KOPT-K1 (cell line): Measurements from ENCODE around the gene SEMA4G.

Experiments
- H3K27ac ChIP-seq: fragments of 200-600 bp; sonication (generic); 2 replicates; pipeline ENCODE4 v1.5.1; 2016; ENCODE audit warnings: antibody characterized with exemption, mild to moderate bottlenecking, low read depth, low read length; ENCODE audit not compliant: poor library complexity, severe bottlenecking
- H3K36me3 ChIP-seq: fragments of 200-600 bp; sonication (generic); 2 replicates; pipeline ENCODE4 v1.5.1; 2017; ENCODE audit warnings: antibody characterized with exemption, mild to moderate bottlenecking, low read length, moderate library complexity; ENCODE audit not compliant: insufficient read depth
- H3K9me3 ChIP-seq: fragments of 200-600 bp; sonication (generic); 2 replicates; pipeline ENCODE4 v1.5.1; 2017; ENCODE audit warnings: antibody characterized with exemption, low read length, mild to moderate bottlenecking; ENCODE audit not compliant: insufficient read depth, poor library complexity, severe bottlenecking

The SEMA4G gene

GRCh38 chr10:100993986-100994708, 24.8 kb downstream of the SEMA4G start:
- Histone ChIP-seq H3K9me3 (no peaks in the 10 kb centered on the region), H3K36me3 (peaks cover 54% of the 10 kb centered on the region), H3K27ac (no peak overlapping the region)

GRCh38 chr10:100995181-100995580, 25.9 kb downstream of the SEMA4G start:
- no peaks in the 10 kb centered on the region for H3K9me3 ChIP-seq
- H3K27ac ChIP-seq = no peak overlapping the region
- H3K36me3 ChIP-seq = peaks cover 44% of the 10 kb centered on the region

- H3K36me3 ChIP-seq = peaks cover 29% of the 10 kb centered on the region
- H3K27ac ChIP-seq = peak overlapping the region; percentile 70
- H3K9me3 ChIP-seq = no peaks in the 10 kb centered on the region
These were observed 27.5 kb downstream of the SEMA4G start for GRCh38 chr10:100996678-100997359.

- Histone ChIP-seq H3K36me3 (peaks cover 25% of the 10 kb centered on the region), H3K27ac (peak overlapping the region; percentile 70), H3K9me3 (no peaks in the 10 kb centered on the region)
These were observed 28.3 kb downstream of the SEMA4G start for GRCh38 chr10:100997360-100998182.

- peak overlapping the region; percentile 70 for H3K27ac ChIP-seq
These were observed 29.1 kb downstream of the SEMA4G start for GRCh38 chr10:100998183-100998990.

GRCh38 chr10:100998991-100999741, 29.9 kb downstream of the SEMA4G start:
- peaks cover 9% of the 10 kb centered on the region for H3K36me3 ChIP-seq
- peak overlapping the region; percentile 33 for H3K27ac ChIP-seq
- H3K9me3 ChIP-seq = no peaks in the 10 kb centered on the region

More at GRCh38 chr10:100998183-100998990, 29.1 kb downstream of the SEMA4G start:
- Histone ChIP-seq H3K9me3 (no peaks in the 10 kb centered on the region), H3K36me3 (peaks cover 17% of the 10 kb centered on the region)

- H3K27ac ChIP-seq = peak within 1 kb of the TSS; percentile 33
- no peaks in the 10 kb centered on the region for H3K9me3 ChIP-seq
- H3K36me3 ChIP-seq = peaks cover 3% of the 10 kb centered on the region
These were observed 30.4 kb downstream of the SEMA4G start, which contains the start of gene LZTS2 for GRCh38 chr10:100999742-101000126. LZTS2 (plus strand) TSS chr10:100999808; CDS start chr10:101002539, 2,731 bp downstream.

- H3K27ac ChIP-seq = no peak overlapping the region
- no peaks in the 10 kb centered on the region for H3K9me3 ChIP-seq
- H3K36me3 ChIP-seq = no peaks in the 10 kb centered on the region
These were observed 31.0 kb downstream of the SEMA4G start for GRCh38 chr10:101000127-101000914.

GRCh38 chr10:101000915-101001658, 31.8 kb downstream of the SEMA4G start:
- Histone ChIP-seq H3K9me3 (no peaks in the 10 kb centered on the region), H3K27ac (no peak overlapping the region), H3K36me3 (no peaks in the 10 kb centered on the region)

- Histone ChIP-seq H3K9me3 (no peaks in the 10 kb centered on the region), H3K36me3 (no peaks in the 10 kb centered on the region), H3K27ac (no peak overlapping the region)
These were observed 32.3 kb downstream of the SEMA4G start for GRCh38 chr10:101001659-101002035.

GRCh38 chr10:101002456-101002855, 33.2 kb downstream of the SEMA4G start:
- no peaks in the 10 kb centered on the region for H3K9me3 ChIP-seq
- no peak overlapping the region for H3K27ac ChIP-seq
- no peaks in the 10 kb centered on the region for H3K36me3 ChIP-seq

- Histone ChIP-seq H3K36me3 (no peaks in the 10 kb centered on the region), H3K9me3 (no peaks in the 10 kb centered on the region), H3K27ac (no peak overlapping the region)
These were observed 34.4 kb downstream of the SEMA4G start for GRCh38 chr10:101003639-101004206.
